Urothelium cell line (cell line): Measurements from ENCODE around the gene SPECC1.
"Not testable (repeated sequence)": the region's sequence is repeated elsewhere in the genome, so short reads cannot be mapped to it uniquely, and the experiment has no call there.

Experiments used
- DNase-seq: peaks from one replicate; pipeline ENCODE4 v3.0.0; 2011; ENCODE audit warnings: low spot score, mixed read lengths
- FAIRE-seq: peaks from 2 replicates; lab custom pipeline; 2011; peaks lifted over from hg19 to GRCh38; lab: Jason Lieb, UNC

The SPECC1 gene

GRCh38 chr17:20352567-20352966 is 343.4 kb downstream of the SPECC1 start:
- not testable (repeated sequence) for FAIRE-seq, DNase-seq

GRCh38 chr17:20363846-20364245 is 354.7 kb downstream of the SPECC1 start:
- not testable (repeated sequence) for FAIRE-seq, DNase-seq
